Inflammatory macrophage (primary cell): ENCODE results near the gene PKNOX2.

ENCODE experiments used
- DNase-seq, 2 donors: peaks; one replicate each; pipeline ENCODE4 v3.0.0-alpha.2; 2020 to 2022

PKNOX2 gene

GRCh38 chr11:125236072-125236825 lies 71.7 kb downstream of the PKNOX2 start:
- no peak for DNase-seq

GRCh38 chr11:125239585-125240560 lies 75.3 kb downstream of the PKNOX2 start:
- DNase-seq: no peak

- DNase-seq: no peak
These were observed 76.6 kb downstream of the PKNOX2 start for GRCh38 chr11:125241104-125241503.

GRCh38 chr11:125242141-125242775 lies 77.7 kb downstream of the PKNOX2 start:
- DNase-seq: no peak

GRCh38 chr11:125244166-125244565 lies 79.6 kb downstream of the PKNOX2 start:
- DNase-seq: no peak

- no peak for DNase-seq
These were observed 80.7 kb downstream of the PKNOX2 start for GRCh38 chr11:125245299-125245698.

- no peak for DNase-seq
These were observed 82.9 kb downstream of the PKNOX2 start for GRCh38 chr11:125247431-125247830.

- DNase-seq: no peak
These were observed 86.0 kb downstream of the PKNOX2 start for GRCh38 chr11:125250318-125251213.

- no peak for DNase-seq
These were observed 86.6 kb downstream of the PKNOX2 start for GRCh38 chr11:125251214-125251545.

GRCh38 chr11:125251956-125252355 lies 87.4 kb downstream of the PKNOX2 start:
- no peak for DNase-seq

GRCh38 chr11:125253289-125253688 lies 88.7 kb downstream of the PKNOX2 start:
- no peak for DNase-seq

GRCh38 chr11:125253795-125254525 lies 89.4 kb downstream of the PKNOX2 start:
- no peak for DNase-seq

- no peak for DNase-seq
These were observed 92.1 kb downstream of the PKNOX2 start for GRCh38 chr11:125256541-125257189.

- DNase-seq: no peak
These were observed 92.6 kb downstream of the PKNOX2 start for GRCh38 chr11:125257190-125257579.

GRCh38 chr11:125257751-125258150 lies 93.2 kb downstream of the PKNOX2 start:
- no peak for DNase-seq

- DNase-seq: no peak
These were observed 93.9 kb downstream of the PKNOX2 start for GRCh38 chr11:125258291-125259032.

- no peak for DNase-seq
These were observed 97.0 kb downstream of the PKNOX2 start for GRCh38 chr11:125261588-125261987.

GRCh38 chr11:125262194-125262829 lies 97.8 kb downstream of the PKNOX2 start:
- DNase-seq: no peak

GRCh38 chr11:125262830-125263218 lies 98.3 kb downstream of the PKNOX2 start:
- no peak for DNase-seq
